GM18520 (cell line): Measurements from ENCODE around the gene TUSC2.

Source experiments
- ATAC-seq: cut with Tn5 transposase; IDR thresholded peaks from one replicate; pipeline ENCODE4 v1.9.1; 2021; ENCODE audit not compliant: unreplicated experiment

The TUSC2 gene

GRCh38 chr3:50275141-50275995 is 52.7 kb downstream of the TUSC2 start:
- no peak for ATAC-seq
